Peyer's patch (tissue), 4 donors: ENCODE data around the gene MADCAM1.

ENCODE experiments used
- CTCF ChIP-seq, 6 experiments: fragments of 450-650 bp in 4 of 6; fragments of 200-600 bp in 2 of 6; sonication (generic) in 1 of 6; IDR thresholded peaks; one replicate each; pipeline ENCODE4 v1.5.1; 2017 to 2019; ENCODE audit warnings: antibody characterized with exemption in 6 of 6, mild to moderate bottlenecking in 3 of 6, moderate library complexity in 1 of 6
- POLR2A ChIP-seq, 2 donors: fragments of 450-650 bp; IDR thresholded peaks; one replicate each; pipeline ENCODE4 v1.5.1; 2017; ENCODE audit warnings: antibody characterized with exemption in 2 of 2, mild to moderate bottlenecking in 2 of 2, moderate library complexity in 2 of 2

- TF ChIP-seq POLR2A (IDR thresholded peaks at IDR 0.05) (no peak), CTCF (IDR thresholded peaks at IDR 0.05) (no peak)
Observed at GRCh38 chr19:449916-450315, 46.4 kb upstream of the MADCAM1 start.
